Measurements from ENCODE around the gene ALDH2.
"Not testable (repeated sequence)": the region's sequence is repeated elsewhere in the genome, so short reads cannot be mapped to it uniquely, and the experiment has no call there.

The ALDH2 gene

DNA sequence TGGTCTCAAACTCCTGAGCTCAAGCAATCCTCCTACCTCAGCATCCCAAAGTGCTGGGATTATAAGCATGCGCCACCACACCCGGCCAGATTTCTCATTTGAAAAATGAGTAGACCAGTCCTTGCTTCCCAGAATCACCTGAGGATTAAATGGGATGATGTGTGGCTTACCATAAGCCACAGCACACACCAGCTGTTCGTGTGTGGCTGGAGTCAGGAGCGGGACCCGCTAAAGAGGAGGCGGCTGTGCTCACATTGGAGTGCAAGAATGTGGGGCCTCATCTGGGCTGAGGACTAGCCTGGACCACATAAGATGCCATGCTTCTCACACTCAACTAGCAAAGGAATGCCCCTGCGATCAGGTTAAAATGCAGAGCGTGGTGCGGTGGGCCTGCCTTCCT is 6.7 kb upstream of the ALDH2 start:
- peak; percentile 72 to 89 for DNase-seq

DNA sequence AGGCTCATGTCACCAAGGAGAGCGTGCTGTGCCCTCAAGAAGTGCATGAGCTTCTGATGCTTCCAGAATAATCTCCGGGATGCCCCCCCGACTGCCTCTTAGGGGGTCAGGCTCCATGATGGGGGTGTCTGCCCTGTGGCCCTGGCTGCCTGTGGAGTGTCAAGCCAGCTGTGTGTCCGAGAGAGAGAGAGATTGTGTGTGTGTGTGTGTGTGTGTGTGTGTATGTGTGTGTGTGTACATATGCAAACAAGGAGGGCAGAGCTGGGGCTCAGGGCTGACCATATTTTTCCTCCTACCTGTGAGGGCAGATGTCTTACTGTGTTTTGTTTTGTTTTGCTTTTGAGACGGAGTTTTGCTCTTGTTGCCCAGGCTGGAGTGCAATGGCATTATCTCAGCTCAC is 5.6 kb upstream of the ALDH2 start:
- no peak for DNase-seq

DNA sequence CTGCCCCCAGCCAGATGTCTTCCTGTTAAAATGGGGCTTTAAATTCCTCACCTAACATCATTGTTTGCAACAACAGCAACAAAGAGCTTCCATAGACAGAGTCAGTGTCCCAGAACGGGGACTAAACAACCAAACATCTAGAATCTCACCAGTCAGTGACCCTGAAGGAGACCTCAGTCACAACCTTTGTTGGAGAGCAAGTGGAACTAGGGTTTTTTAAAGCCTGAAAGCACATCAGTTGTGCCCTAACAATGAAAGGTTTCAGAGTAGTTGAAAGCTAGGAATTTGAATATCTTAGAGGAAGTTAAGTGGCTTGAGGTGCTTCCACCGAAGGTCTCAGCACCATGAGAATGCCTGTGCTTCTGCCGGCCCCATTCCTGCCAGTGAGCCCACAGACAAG is 5.0 kb upstream of the ALDH2 start:
- DNase-seq = no peak

DNA sequence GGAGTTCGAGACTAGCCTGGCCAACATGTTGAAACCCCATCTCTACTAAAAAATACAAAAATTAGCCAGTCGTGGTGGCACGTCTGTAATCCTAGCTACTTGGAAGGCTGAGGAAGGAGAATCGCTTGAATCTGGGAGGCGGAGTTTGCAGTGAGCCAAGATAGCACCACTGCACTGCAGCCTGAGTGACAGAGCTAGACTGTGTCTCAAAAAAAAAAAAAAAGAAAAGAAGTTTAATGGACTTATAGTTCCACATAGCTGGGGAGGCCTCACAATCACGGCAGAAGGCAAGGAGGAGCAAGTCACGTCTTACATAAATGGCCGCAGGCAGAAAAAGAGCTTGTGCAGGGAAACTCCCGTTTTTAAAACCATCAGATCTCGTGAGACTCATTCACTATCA is 3.2 kb upstream of the ALDH2 start:
- DNase-seq = not testable (repeated sequence)

DNA sequence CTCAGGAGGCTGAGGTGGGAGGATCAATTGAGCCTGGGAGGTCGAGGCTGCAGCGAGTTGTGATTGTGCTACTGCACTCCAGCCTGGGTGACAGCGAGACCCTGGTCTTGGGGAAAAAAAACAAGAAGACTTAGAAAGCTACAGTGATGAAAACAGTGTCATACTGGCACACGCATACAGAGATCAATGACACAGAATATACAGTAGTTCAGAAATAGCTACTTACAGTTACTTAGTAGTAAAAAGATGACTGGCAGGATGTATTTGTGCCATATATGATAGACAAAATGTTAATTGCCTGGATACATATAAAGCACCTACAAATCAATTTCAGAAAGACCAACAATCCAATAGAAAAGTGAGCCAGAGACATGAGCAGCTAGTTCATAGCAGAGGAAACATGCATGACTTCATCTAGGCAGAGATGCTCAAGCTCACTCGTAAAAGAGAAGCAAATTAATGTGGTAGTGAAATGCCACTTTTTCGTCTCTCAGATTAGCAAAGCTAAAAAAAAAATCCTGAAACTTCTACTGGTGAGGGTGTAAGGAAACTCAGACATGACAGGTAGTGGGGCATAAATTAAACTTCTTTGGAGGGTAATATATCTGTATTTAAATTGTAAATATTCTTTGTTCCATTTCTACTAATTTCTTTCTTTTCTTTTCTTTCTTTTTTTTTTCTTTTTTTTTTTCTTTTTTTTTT is 2.5 kb upstream of the ALDH2 start:
- no peak for DNase-seq

DNA sequence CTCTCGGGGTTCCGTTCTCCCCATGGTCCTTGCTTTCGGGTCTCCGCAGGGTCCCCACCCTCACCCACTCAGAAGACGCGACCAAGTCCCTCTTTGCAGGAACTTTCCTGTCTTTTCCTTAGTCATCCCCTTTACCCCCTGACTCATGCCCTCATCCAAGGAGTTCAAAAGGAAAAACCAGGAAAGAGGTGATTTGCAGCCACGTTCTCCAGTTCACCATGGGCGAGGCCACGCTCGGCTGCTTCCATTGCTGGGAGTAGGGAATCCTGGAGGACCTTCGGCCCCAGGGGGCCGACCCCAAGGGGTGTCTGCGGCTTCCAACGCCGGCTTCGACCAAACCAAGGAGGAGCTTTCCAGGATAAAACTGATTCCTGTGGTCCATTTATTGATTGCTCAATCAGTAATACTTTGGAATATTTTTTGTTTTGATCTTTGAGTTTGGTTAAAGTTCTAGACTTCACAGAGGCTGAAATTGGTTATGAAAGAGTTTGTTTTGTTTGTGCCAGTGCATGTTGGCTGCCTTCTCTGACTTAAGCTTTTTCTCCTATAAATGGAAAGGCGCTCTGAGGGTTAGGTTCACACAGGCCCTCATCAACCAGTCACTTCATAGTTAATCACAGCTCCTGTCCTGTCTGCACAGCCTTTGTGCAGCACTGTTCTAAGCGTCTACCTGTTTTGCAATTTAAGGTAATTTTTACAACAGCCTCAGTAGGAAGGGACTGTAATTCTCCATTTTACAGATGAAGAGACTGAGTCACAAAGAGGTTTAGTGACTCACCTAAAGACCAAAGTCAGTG is 827 bp downstream of the ALDH2 start:
- peak in 1 of 2 experiments; percentile 10 for DNase-seq

DNA sequence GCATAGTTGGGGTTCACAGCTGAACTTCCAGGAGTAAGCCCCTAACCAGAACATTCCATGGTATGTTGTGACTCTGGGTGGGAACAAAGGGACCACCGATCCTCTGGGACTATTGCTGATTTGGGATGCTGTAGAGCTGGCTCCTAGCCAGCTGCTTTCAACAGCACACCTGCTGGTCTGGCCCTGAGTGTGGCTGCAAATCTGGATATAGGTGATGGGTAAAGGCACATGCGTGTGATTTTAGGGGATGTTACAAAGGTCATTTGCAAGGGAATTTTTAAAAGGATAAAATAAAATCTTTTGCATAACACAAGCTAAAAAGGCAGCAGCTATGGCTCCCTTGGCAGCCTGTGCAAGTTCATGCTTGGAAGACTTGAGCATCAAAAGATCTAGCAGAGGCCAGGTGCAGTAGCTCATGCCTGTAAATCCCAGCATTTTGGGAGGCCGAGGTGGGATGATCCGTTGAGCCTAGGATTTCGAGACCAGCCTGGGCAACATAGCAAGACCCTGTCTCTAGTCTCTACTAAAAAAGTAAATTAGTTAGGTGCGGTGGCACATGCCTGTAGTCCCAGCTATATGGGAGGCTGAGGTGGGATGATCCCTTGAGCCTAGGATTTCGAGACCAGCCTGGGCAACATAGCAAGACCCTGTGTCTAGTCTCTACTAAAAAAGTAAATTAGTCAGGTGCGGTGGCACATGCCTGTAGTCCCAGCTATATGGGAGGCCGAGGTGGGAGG is 1.6 kb downstream of the ALDH2 start:
- peak in 1 of 2 experiments; percentile 7 for DNase-seq

DNA sequence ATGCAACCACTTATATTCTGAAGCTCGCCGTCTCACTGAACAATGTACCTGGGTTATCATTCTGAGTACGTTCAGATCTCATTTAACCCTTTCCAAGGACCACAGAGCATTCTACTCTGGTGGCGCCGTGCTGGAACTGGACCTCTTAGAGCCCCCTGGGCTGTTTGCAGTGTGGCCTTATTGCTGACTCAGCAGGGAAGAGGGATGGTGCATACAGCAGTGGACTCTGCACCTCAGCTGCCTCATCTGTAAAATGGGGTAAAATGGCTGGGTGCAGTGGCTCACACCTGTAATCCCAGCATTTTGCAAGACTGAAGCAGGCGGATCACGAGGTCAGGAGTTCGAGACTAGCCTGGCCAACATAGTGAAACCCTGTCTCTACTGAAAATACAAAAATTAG is 2.9 kb downstream of the ALDH2 start:
- no peak for DNase-seq

DNA sequence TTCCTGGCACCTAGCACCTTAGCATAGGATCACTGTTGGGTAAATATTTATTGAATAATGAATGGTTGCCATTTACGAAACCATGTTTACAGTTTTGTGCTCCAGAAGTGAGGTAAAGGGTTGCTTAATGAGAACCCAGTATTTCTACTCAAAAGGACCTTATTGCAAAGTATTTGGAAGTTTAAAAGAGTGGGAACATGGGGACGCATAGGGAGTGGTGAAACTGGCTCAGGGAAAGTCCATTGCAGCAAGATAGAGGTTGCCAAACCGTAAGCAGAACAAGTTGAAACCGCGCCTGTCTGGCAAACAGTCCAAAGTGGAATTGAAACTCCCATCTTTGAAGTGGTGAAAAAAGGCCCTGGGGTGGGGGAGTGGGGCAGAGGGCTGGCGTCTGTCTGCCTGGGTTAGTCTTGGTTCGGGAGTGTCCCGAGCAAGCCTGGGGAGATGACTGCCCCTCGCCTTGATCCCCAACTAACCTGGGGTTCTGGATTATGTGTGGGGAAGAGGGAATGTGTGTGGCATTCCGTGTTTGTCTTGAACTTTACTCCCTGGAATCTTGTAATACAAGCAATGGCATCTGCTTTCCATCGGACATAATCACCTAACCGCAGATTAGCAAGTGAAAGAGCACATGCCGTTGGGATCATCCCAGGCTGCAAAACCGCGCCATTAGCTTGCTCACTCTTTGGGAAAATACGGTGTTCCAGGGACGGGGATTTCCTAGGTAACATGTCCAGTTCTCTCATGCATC is 7.2 kb downstream of the ALDH2 start:
- DNase-seq = no peak

DNA sequence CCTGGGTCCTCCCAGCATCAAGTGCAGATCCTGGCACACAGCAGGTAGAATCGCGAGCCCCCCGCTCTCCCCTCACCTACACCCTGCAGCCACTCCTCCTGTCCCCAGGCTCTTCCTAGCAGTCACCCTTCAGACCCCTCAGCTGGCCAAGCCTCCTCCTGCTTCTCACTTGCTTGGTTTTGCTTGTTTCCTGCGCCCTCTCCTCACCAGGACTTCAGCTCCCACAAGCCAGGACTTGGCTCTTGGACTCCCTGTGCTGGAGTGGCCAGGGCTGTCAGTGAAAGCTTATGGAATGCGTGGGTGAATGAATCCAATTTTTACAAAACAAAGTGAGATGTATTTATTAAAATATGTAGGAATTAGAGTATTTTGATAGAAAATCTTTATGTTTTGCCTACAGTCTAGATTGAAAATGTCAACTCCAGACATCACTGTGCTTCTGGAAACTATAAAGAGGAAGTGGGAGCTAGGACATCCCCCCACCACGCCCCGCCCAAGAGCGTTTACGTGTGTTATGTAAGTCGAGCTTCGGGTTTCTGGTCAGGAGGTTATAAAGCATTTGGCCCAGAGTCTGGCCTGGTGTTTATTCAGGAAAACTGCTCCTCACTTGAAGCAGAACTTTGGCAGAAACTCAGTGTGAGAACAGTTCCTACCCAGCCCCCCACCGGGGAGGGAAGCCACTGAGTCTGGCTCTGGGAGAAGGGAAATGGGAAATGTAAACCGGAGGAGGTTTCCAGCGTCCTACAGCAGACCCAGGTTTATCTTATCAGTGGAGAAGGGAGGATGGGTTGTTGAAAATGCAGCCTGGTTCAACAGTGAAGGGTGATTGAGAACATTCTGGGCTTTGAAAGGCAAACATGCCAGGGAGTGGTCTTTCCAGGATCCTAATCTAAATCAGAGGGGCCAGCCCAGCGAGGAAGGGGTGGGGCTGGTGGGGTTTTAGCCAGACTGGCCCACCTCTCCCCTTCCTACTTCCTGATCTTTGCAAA is 8.8 kb downstream of the ALDH2 start:
- no peak for DNase-seq

DNA sequence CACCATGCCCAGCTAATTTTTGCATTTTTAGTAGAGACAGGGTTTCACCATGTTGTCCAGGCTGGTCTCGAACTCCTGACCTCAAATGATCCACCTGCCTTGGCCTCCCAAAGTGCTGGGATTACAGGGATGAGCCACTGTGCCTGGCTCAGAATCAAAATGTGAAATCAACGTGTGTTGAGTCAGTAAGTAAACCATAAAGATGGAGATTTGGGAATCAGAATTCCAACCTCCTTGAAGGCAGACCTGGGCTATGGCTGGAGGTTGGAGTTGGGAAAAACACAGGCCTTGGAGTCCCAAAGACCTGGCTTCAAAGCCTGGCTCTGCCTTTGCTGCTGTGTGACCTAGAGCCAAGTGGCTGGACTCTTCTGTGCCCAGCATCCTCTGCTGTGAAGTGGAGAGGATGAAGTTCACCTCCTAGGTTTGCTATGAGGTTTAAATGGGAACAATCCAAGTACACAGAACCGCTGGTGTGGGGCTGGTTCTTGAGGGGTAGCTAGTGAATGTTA is 10.2 kb downstream of the ALDH2 start:
- no peak for DNase-seq

DNA sequence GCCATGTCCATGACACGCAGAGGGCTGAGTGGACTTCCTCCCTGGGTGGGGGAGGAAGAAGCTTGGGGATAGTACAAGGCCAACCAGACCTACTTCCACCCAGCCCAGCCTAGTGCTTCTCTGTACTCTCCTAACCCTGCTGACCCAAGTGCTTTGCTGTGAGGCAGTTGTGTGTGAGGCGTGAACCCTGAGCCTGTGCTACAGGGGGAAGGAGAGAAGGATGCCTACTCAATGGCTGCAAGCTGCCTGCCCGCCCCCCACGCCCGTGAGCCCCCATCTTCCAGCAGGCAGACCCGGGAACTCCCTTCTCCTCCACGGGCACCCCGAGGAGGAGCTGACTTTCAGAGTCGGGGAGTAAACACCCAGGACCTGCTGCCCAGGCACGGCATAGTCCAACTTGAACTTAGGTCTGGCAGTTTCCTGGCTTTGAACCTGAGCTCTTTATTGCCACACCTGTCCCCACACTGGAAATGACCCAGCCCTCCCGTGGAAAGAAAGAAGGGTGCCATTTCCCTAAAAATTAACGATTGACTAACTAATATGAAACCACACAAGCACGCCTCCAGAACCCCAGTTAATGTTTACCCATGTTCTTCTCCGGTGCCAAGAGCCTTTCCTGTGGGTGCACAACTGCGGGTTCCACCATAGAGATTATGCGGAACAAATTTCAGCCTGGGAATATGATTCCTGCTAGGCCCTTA is 10.8 kb downstream of the ALDH2 start:
- no peak for DNase-seq

DNA sequence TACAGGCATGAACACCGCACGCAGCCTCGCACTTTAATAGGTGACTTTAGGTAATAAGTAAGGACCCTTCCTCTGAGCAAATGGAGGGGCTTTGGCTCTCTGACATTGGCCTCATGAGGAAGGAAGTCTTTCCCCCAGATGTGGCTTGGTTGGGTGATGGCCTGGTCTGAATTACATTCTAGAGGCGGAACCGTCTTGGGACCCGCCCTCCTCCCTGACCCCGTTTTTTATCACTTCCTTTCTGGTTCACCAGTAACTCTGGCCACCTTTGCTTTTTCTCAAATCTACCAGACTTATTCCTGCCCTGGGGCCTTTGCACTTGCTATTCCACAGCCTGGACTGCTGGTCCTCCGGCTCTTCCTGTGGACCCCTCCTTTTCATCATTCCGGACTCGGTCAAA is 13.4 kb downstream of the ALDH2 start:
- no peak for DNase-seq

DNA sequence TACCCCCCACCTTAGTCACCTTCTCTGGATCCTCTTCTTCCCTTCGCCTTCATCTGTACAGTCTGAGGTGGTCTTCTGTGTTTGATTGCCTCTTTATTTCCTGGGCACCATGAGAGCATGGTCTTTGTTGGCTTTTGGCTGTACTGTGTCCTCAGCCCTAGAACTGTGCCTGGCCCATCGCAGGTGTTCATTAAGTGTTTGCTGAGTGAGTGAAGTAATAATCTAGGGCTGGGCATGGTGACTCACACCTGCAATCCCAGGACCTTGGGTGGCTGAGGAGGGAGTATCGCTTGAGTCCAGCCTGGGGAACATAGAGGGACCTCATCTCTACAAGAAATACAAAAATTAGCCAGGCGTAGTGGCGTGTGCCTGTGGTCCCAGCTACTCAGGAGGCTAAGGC is 13.9 kb downstream of the ALDH2 start:
- DNase-seq = no peak

DNA sequence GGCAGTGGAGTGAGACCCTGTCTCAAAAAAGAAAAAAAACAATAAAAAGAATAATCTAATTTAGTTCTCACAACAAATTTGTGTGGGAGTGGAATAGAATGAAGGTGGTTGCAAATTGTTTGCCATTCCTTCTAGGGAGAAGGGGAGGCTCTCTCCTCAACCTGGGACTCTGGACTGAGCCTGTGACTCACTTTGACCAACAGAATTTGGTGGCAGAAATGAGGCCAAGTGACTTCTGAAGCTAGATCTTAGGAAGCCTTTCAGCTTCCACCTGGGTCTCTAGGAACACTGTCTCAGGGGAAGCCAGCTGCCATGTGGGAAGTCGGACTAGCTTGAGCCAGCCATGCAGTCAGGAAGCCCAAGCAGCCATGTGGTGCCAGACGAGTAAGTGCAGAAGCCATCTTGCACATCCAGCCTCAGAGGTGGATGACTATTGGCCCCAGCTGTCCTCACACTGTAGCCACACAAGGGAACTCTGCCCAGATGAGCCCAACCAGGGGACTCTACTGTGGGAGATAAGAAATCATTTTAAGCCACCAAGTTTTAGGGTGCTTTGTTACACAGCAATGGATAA is 14.4 kb downstream of the ALDH2 start:
- no peak for DNase-seq

DNA sequence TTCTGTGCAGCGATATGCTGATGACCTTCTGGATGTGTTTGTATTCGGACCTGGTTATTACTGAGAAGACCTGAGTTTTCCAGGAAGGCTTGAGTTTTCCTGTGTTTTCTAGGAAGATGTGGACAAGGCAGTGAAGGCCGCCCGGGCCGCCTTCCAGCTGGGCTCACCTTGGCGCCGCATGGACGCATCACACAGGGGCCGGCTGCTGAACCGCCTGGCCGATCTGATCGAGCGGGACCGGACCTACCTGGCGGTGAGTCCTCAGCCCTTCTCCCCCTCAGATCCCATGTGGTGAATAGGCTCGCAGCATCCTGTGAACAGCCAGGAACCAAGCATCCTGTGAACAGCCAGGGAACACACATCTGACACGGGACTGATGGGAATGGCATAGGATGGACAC is 16.3 kb downstream of the ALDH2 start:
- DNase-seq = no peak

DNA sequence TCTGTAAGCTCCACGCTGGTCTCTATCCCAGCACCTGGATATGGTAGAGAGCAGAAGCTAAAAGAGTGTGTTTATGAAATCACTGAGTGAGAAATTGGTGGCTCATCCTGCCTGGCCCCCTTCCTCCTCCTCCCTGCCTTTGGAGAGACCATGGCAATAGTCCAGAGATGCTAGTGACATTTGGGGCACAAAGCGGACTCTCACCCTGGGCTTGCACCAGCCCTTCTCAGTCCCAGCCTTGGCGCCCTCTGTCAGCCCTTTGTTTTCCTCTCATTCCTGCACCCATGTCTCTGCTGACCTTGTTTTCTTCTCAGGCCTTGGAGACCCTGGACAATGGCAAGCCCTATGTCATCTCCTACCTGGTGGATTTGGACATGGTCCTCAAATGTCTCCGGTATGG is 18.2 kb downstream of the ALDH2 start:
- DNase-seq = no peak

DNA sequence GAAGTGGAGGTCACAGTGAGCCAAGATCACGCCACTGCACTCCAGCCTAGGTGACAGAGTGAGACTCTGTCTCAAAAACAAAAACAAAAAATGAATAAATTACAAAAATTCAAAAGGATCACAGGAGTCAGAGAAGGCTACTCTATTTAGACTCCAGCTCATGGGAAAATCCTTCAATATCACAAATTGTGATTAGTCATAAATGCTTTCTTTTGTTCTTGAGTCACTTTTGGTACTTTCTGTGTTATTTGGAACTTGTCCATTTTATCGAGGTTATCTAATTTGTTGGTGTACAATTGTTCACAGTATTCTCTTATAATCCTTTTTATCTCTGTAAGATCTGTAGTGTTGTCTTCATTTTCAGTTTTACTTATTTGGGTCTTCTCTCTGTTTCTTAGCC is 18.9 kb downstream of the ALDH2 start:
- no peak for DNase-seq

DNA sequence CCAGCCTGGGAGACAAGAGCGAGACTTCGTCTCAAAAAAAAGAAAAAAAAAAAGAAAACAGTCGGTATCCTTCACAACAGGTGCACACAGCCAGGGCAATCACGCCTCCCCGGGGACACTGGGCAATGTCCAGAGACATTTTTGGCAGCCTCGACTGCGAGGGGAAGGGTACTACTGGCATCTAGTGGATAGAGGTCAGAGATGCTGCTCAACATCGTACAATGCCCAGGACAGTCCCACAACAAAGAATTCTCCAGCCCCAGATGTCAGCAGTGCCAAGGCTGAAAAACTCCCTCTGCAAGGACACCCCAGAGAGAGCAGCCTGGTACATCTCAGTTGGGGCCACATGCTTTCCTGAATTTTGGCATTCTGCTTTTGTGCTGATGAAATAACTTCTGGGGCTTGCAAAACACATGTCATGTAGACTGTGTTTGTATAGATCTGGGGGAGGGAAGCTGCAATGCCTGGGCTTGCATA is 21.5 kb downstream of the ALDH2 start:
- no peak for DNase-seq

DNA sequence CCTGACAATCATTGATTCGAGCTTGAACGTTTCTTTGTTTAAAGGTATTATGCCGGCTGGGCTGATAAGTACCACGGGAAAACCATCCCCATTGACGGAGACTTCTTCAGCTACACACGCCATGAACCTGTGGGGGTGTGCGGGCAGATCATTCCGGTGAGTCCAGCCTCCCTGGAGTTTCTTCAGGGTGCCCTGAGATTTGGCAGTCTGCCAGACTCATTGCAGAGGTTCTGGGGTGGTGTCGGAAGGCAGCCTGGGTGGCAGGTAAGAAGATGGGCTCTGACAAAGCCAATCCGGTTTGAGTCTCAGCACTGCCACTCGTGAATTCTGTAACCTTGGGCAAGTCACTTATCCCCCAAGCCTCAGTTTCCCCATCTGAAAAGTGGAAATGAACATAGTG is 23.0 kb downstream of the ALDH2 start:
- DNase-seq = no peak

DNA sequence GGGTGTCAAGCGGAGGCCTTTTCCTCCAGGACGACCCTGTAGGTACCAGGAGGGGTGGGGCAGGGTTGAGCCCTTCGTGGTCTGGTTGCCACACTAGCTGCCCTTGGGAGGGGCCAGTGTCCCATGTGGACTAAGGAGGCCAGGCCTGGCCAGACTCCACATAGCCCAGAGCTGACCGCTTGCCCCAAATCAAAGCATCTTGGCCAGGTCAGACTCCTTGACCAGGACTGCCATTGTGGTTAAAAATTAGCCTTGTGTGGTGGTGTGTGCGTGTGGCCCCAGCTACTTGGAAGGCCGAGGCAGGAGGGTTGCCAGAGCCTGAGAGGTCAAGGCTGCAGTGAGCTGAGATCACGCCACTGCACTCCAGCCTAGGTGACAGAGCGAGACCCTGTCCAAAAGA is 24.8 kb downstream of the ALDH2 start:
- DNase-seq = no peak

Measured in NCI-H524 (cell line).